Measurements from ENCODE around the gene ZFYVE28. TPM values are rescaled to one million over a fixed set of nuclear protein-coding genes. Genes with fewer than 3 reads are reported as not detected.

ZFYVE28 gene
- total RNA-seq, 5 donors from 2014 or later (not counting 1 experiment from before 2014, with no cell fraction given): 33.4 to 56.2 (median 45.4) TPM

GRCh38 chr4:2250357-2251072 is 167.9 kb downstream of the ZFYVE28 start:
- Mint-ChIP-seq H3K27ac (no peak overlapping the region), H3K36me3 (peaks cover 17% of the 10 kb centered on the region), H3K4me3 (no peak overlapping the region), H3K4me1 (peaks cover 2 to 13% (median 11%) of the 10 kb centered on the region in 3 donors), H3K27me3 (no peaks in the 10 kb centered on the region), H3K9me3 (no peaks in the 10 kb centered on the region)
- H3K27me3 ChIP-seq (replicated peaks in 1 of 2; ENCODE audit: control insufficient read depth in 2 of 2, extremely low read depth in 1 of 2, insufficient read depth in 2 of 2, low read length in 1 of 2): no peaks in the 10 kb centered on the region
- ATAC-seq (replicated peaks in 1 of 4) (no peak), DNase-seq (peak in 2 of 35 experiments; percentile 1 to 11)
- H3K4me1 ChIP-seq (ENCODE audit: control insufficient read depth in 1 of 2, extremely low read depth in 1 of 2, insufficient read depth in 2 of 2, low read length in 2 of 2): peaks cover 0 to under 1% of the 10 kb centered on the region in 2 experiments
- H3K9me3 ChIP-seq: no peaks in the 10 kb centered on the region
- peaks cover 24 to 54% of the 10 kb centered on the region in 2 donors for H3K36me3 ChIP-seq (ENCODE audit: control insufficient read depth in 2 of 2, extremely low read depth in 1 of 2, insufficient read depth in 1 of 2, low read length in 1 of 2)
- CTCF ChIA-PET: no interaction called here
- H3K27ac ChIP-seq (ENCODE audit: low read length): no peak overlapping the region
- POLR2A ChIA-PET: no interaction called here
- H3K4me3 ChIP-seq (ENCODE audit: control insufficient read depth in 1 of 2, extremely low read depth in 1 of 2, low read length in 1 of 2): no peak overlapping the region
- WGBS (ENCODE audit: insufficient coverage): 95% methylated on average over 25 of the region's 30 CpGs

DNA sequence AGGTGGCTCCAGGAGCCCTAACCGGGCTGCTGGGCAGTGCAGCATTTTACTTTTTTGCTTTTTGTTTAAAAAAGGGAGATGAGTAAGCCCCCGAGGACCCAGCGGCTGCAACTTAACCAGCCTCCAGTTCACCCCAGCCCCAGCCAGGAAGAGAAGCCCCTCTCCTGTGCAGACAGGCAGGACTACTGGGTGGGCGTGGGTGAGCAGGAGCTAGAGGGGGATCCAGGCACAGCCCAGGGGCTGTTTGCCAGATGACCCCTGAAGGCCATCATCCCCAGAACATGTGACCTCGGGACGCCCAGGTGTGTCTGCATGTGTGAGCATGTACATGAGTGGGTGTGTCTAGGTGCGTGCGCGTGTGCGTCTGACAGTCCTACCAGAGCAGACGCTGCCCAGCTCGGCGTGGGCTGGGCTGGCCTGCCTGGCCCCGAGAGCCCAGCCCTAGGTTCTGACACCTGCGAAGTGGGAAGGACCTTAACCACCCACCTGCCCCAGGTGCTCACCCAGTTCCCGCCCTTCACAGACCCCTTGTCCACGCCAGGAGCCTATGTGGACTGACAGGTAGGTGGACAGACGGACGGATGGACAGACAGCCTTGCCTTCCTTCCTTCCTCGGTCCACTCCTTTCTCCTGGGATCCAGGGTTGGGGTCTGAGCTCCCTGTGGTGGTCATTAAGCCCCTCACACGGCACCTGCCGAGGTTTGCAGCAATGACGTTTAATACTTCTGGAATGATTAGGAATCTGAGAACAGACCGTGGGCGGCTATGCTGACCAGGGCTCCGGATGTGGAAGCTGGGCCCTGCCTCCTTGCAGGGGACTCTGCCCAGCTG is 168.7 kb downstream of the ZFYVE28 start:
- Mint-ChIP-seq H3K27me3 (no peaks in the 10 kb centered on the region), H3K9me3 (no peaks in the 10 kb centered on the region), H3K4me3 (no peak overlapping the region), H3K36me3 (peaks cover 13% of the 10 kb centered on the region), H3K27ac (no peak overlapping the region), H3K4me1 (peaks cover 6 to 19% (median 15%) of the 10 kb centered on the region in 3 donors)
- 89% methylated on average over 19 of the region's 26 CpGs for WGBS (ENCODE audit: insufficient coverage)
- Histone ChIP-seq H3K36me3 (ENCODE audit: control insufficient read depth in 2 of 2, extremely low read depth in 1 of 2, insufficient read depth in 1 of 2, low read length in 1 of 2) (peaks cover 24 to 47% of the 10 kb centered on the region in 2 donors), H3K27me3 (replicated peaks in 1 of 2; ENCODE audit: control insufficient read depth in 2 of 2, extremely low read depth in 1 of 2, insufficient read depth in 2 of 2, low read length in 1 of 2) (no peaks in the 10 kb centered on the region), H3K27ac (ENCODE audit: low read length) (no peak overlapping the region), H3K4me3 (ENCODE audit: control insufficient read depth in 1 of 2, extremely low read depth in 1 of 2, low read length in 1 of 2) (no peak overlapping the region), H3K9me3 (no peaks in the 10 kb centered on the region), H3K4me1 (ENCODE audit: control insufficient read depth in 1 of 2, extremely low read depth in 1 of 2, insufficient read depth in 2 of 2, low read length in 2 of 2) (peaks cover 0 to 4% of the 10 kb centered on the region in 2 experiments)
- ChIA-PET CTCF (no interaction called here), POLR2A (interaction anchor here in 1 of 2 donors (0.6 kb wide), 1 partner anchor 16 kb away, joined by 4 read pairs; no protein-coding TSS in a partner anchor)
- DNase-seq (peak in 2 of 35 experiments; percentile 2 to 10), ATAC-seq (replicated peaks in 1 of 4) (no peak)

DNA sequence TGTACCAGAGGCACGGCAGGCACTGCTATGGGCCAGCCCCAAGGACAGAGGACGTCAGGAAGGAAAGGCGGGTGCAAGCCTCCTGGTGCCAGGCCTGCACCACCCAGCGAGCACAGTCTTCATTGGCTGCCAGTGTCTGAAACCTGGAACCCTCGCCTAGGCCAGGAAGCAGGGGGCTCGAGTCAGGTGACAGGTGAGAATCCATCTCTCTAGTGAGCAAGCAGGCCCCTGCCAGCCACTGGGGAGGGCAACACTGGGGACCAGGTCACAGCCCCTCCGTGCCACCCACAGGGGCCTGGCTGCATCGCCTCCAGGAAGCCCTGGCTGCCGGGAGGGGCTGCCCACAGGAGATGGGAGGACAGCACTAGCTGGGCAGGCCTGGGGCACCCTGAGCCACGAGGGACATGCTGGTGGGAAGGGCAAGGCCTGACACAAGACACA is 169.6 kb downstream of the ZFYVE28 start:
- Mint-ChIP-seq H3K27ac (no peak overlapping the region), H3K27me3 (no peaks in the 10 kb centered on the region), H3K4me1 (peaks cover 8 to 15% (median 15%) of the 10 kb centered on the region in 3 donors), H3K4me3 (no peak overlapping the region), H3K9me3 (no peaks in the 10 kb centered on the region), H3K36me3 (peaks cover 4% of the 10 kb centered on the region)
- ATAC-seq (replicated peaks in 1 of 4) (no peak), DNase-seq (peak in 5 of 35 experiments; percentile 1 to 23 (median 5))
- POLR2A ChIA-PET: no interaction called here
- H3K36me3 ChIP-seq (ENCODE audit: control insufficient read depth in 2 of 2, extremely low read depth in 1 of 2, insufficient read depth in 1 of 2, low read length in 1 of 2): peaks cover 23 to 43% of the 10 kb centered on the region in 2 donors
- no peak overlapping the region for H3K27ac ChIP-seq (ENCODE audit: low read length)
- WGBS (ENCODE audit: insufficient coverage): 79% methylated on average over 8 of the region's 10 CpGs
- no peaks in the 10 kb centered on the region for H3K9me3 ChIP-seq
- peaks cover 0 to 4% of the 10 kb centered on the region in 2 experiments for H3K4me1 ChIP-seq (ENCODE audit: control insufficient read depth in 1 of 2, extremely low read depth in 1 of 2, insufficient read depth in 2 of 2, low read length in 2 of 2)
- CTCF ChIA-PET: no interaction called here
- H3K4me3 ChIP-seq (ENCODE audit: control insufficient read depth in 1 of 2, extremely low read depth in 1 of 2, low read length in 1 of 2): no peak overlapping the region
- no peaks in the 10 kb centered on the region for H3K27me3 ChIP-seq (replicated peaks in 1 of 2; ENCODE audit: control insufficient read depth in 2 of 2, extremely low read depth in 1 of 2, insufficient read depth in 2 of 2, low read length in 1 of 2)

DNA sequence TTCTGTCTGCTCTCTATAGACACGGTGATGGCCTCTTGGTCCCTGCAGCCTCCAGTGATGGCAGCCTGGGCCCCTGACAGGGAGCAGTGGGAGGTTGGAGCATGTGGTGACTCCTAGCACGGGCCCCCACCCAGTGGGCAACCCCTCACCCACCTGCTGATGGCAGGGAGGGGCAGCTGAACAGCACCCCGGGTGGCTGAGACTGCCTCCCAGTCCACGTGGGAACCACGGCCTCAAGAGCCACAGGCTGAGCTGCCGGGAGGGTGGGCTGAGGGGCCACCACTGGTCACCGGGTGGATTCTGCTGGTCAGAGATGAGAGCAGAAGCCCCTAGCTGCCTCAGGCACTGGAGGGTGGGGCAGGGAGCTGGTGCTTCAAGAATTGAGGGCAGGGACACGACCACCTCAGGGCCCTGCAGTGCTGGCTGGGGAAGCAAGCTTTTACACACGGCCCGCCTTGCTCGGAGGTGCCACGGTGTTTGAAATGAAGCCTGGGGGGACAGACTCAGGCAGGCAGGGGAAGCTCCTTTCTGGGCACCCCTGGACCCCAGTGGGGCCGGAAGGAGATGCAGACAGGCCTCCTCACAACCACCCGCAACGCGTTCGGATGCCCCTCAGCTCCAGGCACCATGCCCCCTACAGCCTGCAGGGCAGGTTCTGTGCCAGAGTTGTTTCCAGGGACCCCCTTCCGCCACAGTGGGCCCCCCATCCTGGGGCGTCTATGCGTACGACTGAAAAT is 170.2 kb downstream of the ZFYVE28 start:
- Histone ChIP-seq H3K4me1 (ENCODE audit: control insufficient read depth in 1 of 2, extremely low read depth in 1 of 2, insufficient read depth in 2 of 2, low read length in 2 of 2) (peaks cover 0 to 4% of the 10 kb centered on the region in 2 experiments), H3K36me3 (ENCODE audit: control insufficient read depth in 2 of 2, extremely low read depth in 1 of 2, insufficient read depth in 1 of 2, low read length in 1 of 2) (peaks cover 19 to 37% of the 10 kb centered on the region in 2 donors), H3K4me3 (ENCODE audit: control insufficient read depth in 1 of 2, extremely low read depth in 1 of 2, low read length in 1 of 2) (no peak overlapping the region), H3K9me3 (no peaks in the 10 kb centered on the region), H3K27me3 (replicated peaks in 1 of 2; ENCODE audit: control insufficient read depth in 2 of 2, extremely low read depth in 1 of 2, insufficient read depth in 2 of 2, low read length in 1 of 2) (no peaks in the 10 kb centered on the region), H3K27ac (ENCODE audit: low read length) (no peak overlapping the region)
- H3K4me3 Mint-ChIP-seq: no peak overlapping the region
- H3K36me3 Mint-ChIP-seq: peaks cover 3% of the 10 kb centered on the region
- no peaks in the 10 kb centered on the region for H3K27me3 Mint-ChIP-seq
- peak in 5 of 35 experiments; percentile 2 to 11 (median 3) for DNase-seq
- ChIA-PET POLR2A (no interaction called here), CTCF (interaction anchor here in 1 of 2 donors (0.6 kb wide), 1 partner anchor 102 kb away, joined by 3 read pairs; no protein-coding TSS in a partner anchor)
- peak in 1 of 4 experiments; percentile 9 for ATAC-seq (replicated peaks in 1 of 4)
- 87% methylated on average over 15 of the region's 21 CpGs for WGBS (ENCODE audit: insufficient coverage)
- peaks cover 14 to 21% (median 21%) of the 10 kb centered on the region in 3 donors for H3K4me1 Mint-ChIP-seq
- H3K27ac Mint-ChIP-seq: no peak overlapping the region
- H3K9me3 Mint-ChIP-seq: no peaks in the 10 kb centered on the region

DNA sequence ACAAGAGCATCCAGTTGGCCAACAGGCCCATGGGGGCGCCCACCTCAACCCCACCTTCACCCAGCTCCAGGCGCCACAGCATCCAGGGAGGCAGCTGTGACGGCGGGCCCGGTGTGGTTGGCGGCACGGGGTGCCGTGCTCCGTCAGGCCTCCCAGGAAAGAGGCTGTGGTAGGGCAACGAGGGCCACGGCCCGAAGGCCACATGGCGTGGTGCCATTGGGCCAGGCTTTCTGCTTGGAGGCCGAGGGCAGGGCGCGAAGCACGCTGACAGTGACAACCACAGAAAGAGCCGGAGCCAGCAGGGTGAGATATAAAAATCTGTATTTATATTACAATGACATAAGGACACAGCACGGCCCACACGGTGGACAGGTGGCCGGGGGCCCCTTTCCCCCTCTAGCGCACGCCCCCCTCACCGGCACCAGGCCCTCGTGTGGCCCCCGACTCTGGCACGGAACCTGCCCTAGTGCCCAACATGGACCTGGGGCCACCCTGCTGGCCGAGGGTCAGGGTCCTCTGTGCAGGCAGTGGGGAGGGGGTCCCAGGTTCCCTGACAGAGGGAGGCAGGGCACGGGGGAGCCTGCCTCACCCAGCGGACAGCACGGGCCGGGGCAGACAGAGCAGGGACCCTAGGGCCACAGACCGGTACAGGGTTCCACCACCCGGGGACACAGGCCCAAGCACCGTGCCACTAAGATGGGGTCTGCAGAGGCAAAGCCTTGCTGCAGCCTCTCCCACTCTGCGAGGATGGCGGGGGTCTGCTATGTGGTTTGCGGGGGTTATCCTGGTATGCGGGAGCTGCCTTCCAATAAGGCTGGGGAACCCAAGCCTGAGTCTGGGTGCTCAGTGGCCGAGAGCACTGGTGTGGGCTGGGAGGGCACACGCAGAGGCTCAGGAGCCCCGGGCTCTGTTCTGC is 171.1 kb downstream of the ZFYVE28 start:
- Mint-ChIP-seq H3K9me3 (no peaks in the 10 kb centered on the region), H3K27me3 (no peaks in the 10 kb centered on the region), H3K4me1 (peaks cover 17 to 22% (median 22%) of the 10 kb centered on the region in 3 donors), H3K36me3 (no peaks in the 10 kb centered on the region), H3K4me3 (no peak overlapping the region), H3K27ac (no peak overlapping the region)
- Histone ChIP-seq H3K4me1 (ENCODE audit: control insufficient read depth in 1 of 2, extremely low read depth in 1 of 2, insufficient read depth in 2 of 2, low read length in 2 of 2) (peaks cover 0 to 6% of the 10 kb centered on the region in 2 experiments), H3K27me3 (replicated peaks in 1 of 2; ENCODE audit: control insufficient read depth in 2 of 2, extremely low read depth in 1 of 2, insufficient read depth in 2 of 2, low read length in 1 of 2) (no peaks in the 10 kb centered on the region), H3K4me3 (ENCODE audit: control insufficient read depth in 1 of 2, extremely low read depth in 1 of 2, low read length in 1 of 2) (no peak overlapping the region), H3K9me3 (no peaks in the 10 kb centered on the region), H3K27ac (ENCODE audit: low read length) (no peak overlapping the region), H3K36me3 (ENCODE audit: control insufficient read depth in 2 of 2, extremely low read depth in 1 of 2, insufficient read depth in 1 of 2, low read length in 1 of 2) (peaks cover 19 to 32% of the 10 kb centered on the region in 2 donors)
- ATAC-seq (replicated peaks in 1 of 4) (no peak), DNase-seq (peak in 3 of 35 experiments; percentile 1 to 10 (median 4))
- ChIA-PET POLR2A (no interaction called here), CTCF (interaction anchor here (0.6 kb wide), 2 partner anchors 102 to 157 kb away, joined by 3 read pairs; no protein-coding TSS in a partner anchor)
- WGBS (ENCODE audit: insufficient coverage): 94% methylated on average over 29 of the region's 42 CpGs
